Vagina (tissue), 2 donors: ENCODE results near the gene FRMD3.

ENCODE experiments used
- CTCF ChIP-seq, 3 experiments: fragments of 450-650 bp in 2 of 3; fragments of 200-600 bp in 1 of 3; sonication (generic) in 1 of 3; IDR thresholded peaks; one replicate each; pipeline ENCODE4 v1.5.1; 2017 to 2019; ENCODE audit warnings: antibody characterized with exemption in 3 of 3, mild to moderate bottlenecking in 2 of 3, moderate library complexity in 2 of 3
- POLR2AphosphoS5 ChIP-seq, 2 donors: sonication (generic); formaldehyde crosslinking; IDR thresholded peaks; one replicate each; pipeline ENCODE4 v1.9.0; 2017; ENCODE audit warnings: antibody characterized with exemption in 2 of 2, mild to moderate bottlenecking in 2 of 2, low read depth in 1 of 2; ENCODE audit not compliant: insufficient read depth in 1 of 2

- no peak for TF ChIP-seq POLR2AphosphoS5 (IDR thresholded peaks at IDR 0.05; ENCODE audit: insufficient read depth in 1 of 2, low read depth in 1 of 2)
- no peak for TF ChIP-seq CTCF (IDR thresholded peaks at IDR 0.05)
Observed at GRCh38 chr9:83385317-83385716, 152.9 kb downstream of the FRMD3 start.
